Medulla oblongata (tissue), 1 donor: ENCODE data around the gene TRABD2B.

Source experiments
- DNase-seq: peaks from one replicate; pipeline ENCODE4 v3.0.0-alpha.2; 2015; ENCODE audit errors: extremely low spot score

The TRABD2B gene

GRCh38 chr1:47876587-47876963, 120.6 kb downstream of the TRABD2B start:
- no peak for DNase-seq

GRCh38 chr1:47875831-47876586, 121.2 kb downstream of the TRABD2B start:
- DNase-seq = peak; percentile 7

- DNase-seq = no peak
These were observed 122.1 kb downstream of the TRABD2B start for GRCh38 chr1:47875036-47875435.

GRCh38 chr1:47873337-47873736, 123.8 kb downstream of the TRABD2B start:
- DNase-seq = no peak

- no peak for DNase-seq
These were observed 124.3 kb downstream of the TRABD2B start for GRCh38 chr1:47872886-47873285.

- no peak for DNase-seq
These were observed 125.3 kb downstream of the TRABD2B start for GRCh38 chr1:47871799-47872353.

GRCh38 chr1:47870946-47871676, 126.1 kb downstream of the TRABD2B start:
- DNase-seq = no peak

- no peak for DNase-seq
These were observed 126.7 kb downstream of the TRABD2B start for GRCh38 chr1:47870480-47870879.

- no peak for DNase-seq
These were observed 128.9 kb downstream of the TRABD2B start for GRCh38 chr1:47868348-47868676.

- DNase-seq = no peak
These were observed 129.5 kb downstream of the TRABD2B start for GRCh38 chr1:47867438-47868347.

GRCh38 chr1:47866601-47867437, 130.4 kb downstream of the TRABD2B start:
- no peak for DNase-seq

- no peak for DNase-seq
These were observed 131.2 kb downstream of the TRABD2B start for GRCh38 chr1:47865881-47866535.

GRCh38 chr1:47859092-47859743, 138.0 kb downstream of the TRABD2B start:
- DNase-seq = no peak

GRCh38 chr1:47856996-47857395, 140.2 kb downstream of the TRABD2B start:
- DNase-seq = no peak

GRCh38 chr1:47855230-47855629, 142.0 kb downstream of the TRABD2B start:
- DNase-seq = no peak

GRCh38 chr1:47854552-47855144, 142.5 kb downstream of the TRABD2B start:
- DNase-seq = no peak

- DNase-seq = no peak
These were observed 143.3 kb downstream of the TRABD2B start for GRCh38 chr1:47853852-47854251.

GRCh38 chr1:47853059-47853458, 144.1 kb downstream of the TRABD2B start:
- no peak for DNase-seq

- DNase-seq = no peak
These were observed 145.0 kb downstream of the TRABD2B start for GRCh38 chr1:47852006-47852718.
